Measurements from ENCODE around the gene NDST4. TPM values are rescaled to one million over a fixed set of nuclear protein-coding genes. Genes with fewer than 3 reads are reported as not detected.

NDST4 gene
- total RNA-seq, result not detected in 2 replicates
- polyA plus RNA-seq (2012), result not detected

GRCh38 chr4:115113506-115114106 lies at the start of gene NDST4:
Gene NDST4 (minus strand): TSS chr4:115113620. CDS start chr4:115077036, 36,584 bp downstream.
- peak; percentile 56 for DNase-seq (ENCODE audit: low read depth)

GRCh38 chr4:115159141-115159540 lies 45.7 kb upstream of the NDST4 start:
- peak; percentile 31 for DNase-seq (ENCODE audit: low read depth)

- no peak for DNase-seq (ENCODE audit: low read depth)
Observed at GRCh38 chr4:115158296-115158695, 44.9 kb upstream of the NDST4 start.

GRCh38 chr4:115154826-115155225 lies 41.4 kb upstream of the NDST4 start:
- DNase-seq (ENCODE audit: low read depth), result peak; percentile 72

GRCh38 chr4:115152965-115153364 lies 39.5 kb upstream of the NDST4 start:
- no peak for DNase-seq (ENCODE audit: low read depth)

- no peak for DNase-seq (ENCODE audit: low read depth)
Observed at GRCh38 chr4:115152081-115152480, 38.7 kb upstream of the NDST4 start.

- DNase-seq (ENCODE audit: low read depth), result no peak
Observed at GRCh38 chr4:115149106-115149505, 35.7 kb upstream of the NDST4 start.

- DNase-seq (ENCODE audit: low read depth), result peak; percentile 25
Observed at GRCh38 chr4:115145393-115146160, 32.2 kb upstream of the NDST4 start.

GRCh38 chr4:115128037-115128436 lies 14.6 kb upstream of the NDST4 start:
- DNase-seq (ENCODE audit: low read depth), result no peak

GRCh38 chr4:115126491-115126890 lies 13.1 kb upstream of the NDST4 start:
- peak; percentile 8 for DNase-seq (ENCODE audit: low read depth)

- DNase-seq (ENCODE audit: low read depth), result no peak
Observed at GRCh38 chr4:115121351-115122043, 8.1 kb upstream of the NDST4 start.

- peak; percentile 7 for DNase-seq (ENCODE audit: low read depth)
Observed at GRCh38 chr4:115119804-115120352, 6.5 kb upstream of the NDST4 start.

GRCh38 chr4:115117651-115118050 lies 4.2 kb upstream of the NDST4 start:
- DNase-seq (ENCODE audit: low read depth), result no peak

- DNase-seq (ENCODE audit: low read depth), result peak; percentile 67
Observed at GRCh38 chr4:115110191-115111181, 2.9 kb downstream of the NDST4 start.

- no peak for DNase-seq (ENCODE audit: low read depth)
Observed at GRCh38 chr4:115108850-115109249, 4.6 kb downstream of the NDST4 start.

GRCh38 chr4:115107411-115107810 lies 6.0 kb downstream of the NDST4 start:
- DNase-seq (ENCODE audit: low read depth), result no peak

GRCh38 chr4:115101675-115102074 lies 11.7 kb downstream of the NDST4 start:
- DNase-seq (ENCODE audit: low read depth), result no peak

- peak; percentile 50 for DNase-seq (ENCODE audit: low read depth)
Observed at GRCh38 chr4:115090483-115091075, 22.8 kb downstream of the NDST4 start.

GRCh38 chr4:115082633-115083032 lies 30.8 kb downstream of the NDST4 start:
- no peak for DNase-seq (ENCODE audit: low read depth)

- DNase-seq (ENCODE audit: low read depth), result no peak
Observed at GRCh38 chr4:115076691-115077090, 36.7 kb downstream of the NDST4 start.
